NAMALWA (cell line): ENCODE data around the gene RRAS.
A peak's percentile ranks its signal among the peaks of the same experiment; 100 is the strongest.

Experiments used
- DNase-seq: peaks from one replicate; pipeline ENCODE4 v3.0.0-alpha.2; 2015; ENCODE audit warnings: low spot score

The RRAS gene

GRCh38 chr19:49677231-49677900 is 37.4 kb upstream of the RRAS start, which contains the start of gene PRMT1:
TSS of gene PRMT1 (plus strand) at chr19:49677271. CDS start at chr19:49677281, 10 bp downstream.
- DNase-seq = peak; percentile 85

- peak; percentile 100 for DNase-seq
Observed at GRCh38 chr19:49676784-49677230, 36.9 kb upstream of the RRAS start.

- DNase-seq = peak; percentile 90
Observed at GRCh38 chr19:49676136-49676783, 36.3 kb upstream of the RRAS start.

GRCh38 chr19:49672131-49672919 is 32.4 kb upstream of the RRAS start:
- peak; percentile 88 for DNase-seq

- no peak for DNase-seq
Observed at GRCh38 chr19:49669516-49669915, 29.6 kb upstream of the RRAS start.

- no peak for DNase-seq
Observed at GRCh38 chr19:49667473-49667872, 27.5 kb upstream of the RRAS start.

- no peak for DNase-seq
Observed at GRCh38 chr19:49666120-49666444, 26.1 kb upstream of the RRAS start.

- peak; percentile 99 for DNase-seq
Observed at GRCh38 chr19:49665351-49666119, 25.6 kb upstream of the RRAS start, which contains the start of the genes BCL2L12 and IRF3. TSS of gene BCL2L12 (plus strand) at chr19:49665933. CDS start at chr19:49666693, 760 bp downstream. TSS of gene IRF3 (minus strand) at chr19:49665857. CDS start at chr19:49664838, 1,019 bp downstream.

- DNase-seq = no peak
Observed at GRCh38 chr19:49665036-49665350, 25.1 kb upstream of the RRAS start.

- peak; percentile 80 for DNase-seq
Observed at GRCh38 chr19:49664171-49665035, 24.5 kb upstream of the RRAS start.

GRCh38 chr19:49663224-49663623 is 23.3 kb upstream of the RRAS start:
- DNase-seq = no peak

- no peak for DNase-seq
Observed at GRCh38 chr19:49662011-49662410, 22.1 kb upstream of the RRAS start.

GRCh38 chr19:49660338-49660961 is 20.5 kb upstream of the RRAS start:
- no peak for DNase-seq

- no peak for DNase-seq
Observed at GRCh38 chr19:49658566-49659442, 18.9 kb upstream of the RRAS start.

- no peak for DNase-seq
Observed at GRCh38 chr19:49658139-49658517, 18.2 kb upstream of the RRAS start.

GRCh38 chr19:49657493-49658138 is 17.7 kb upstream of the RRAS start:
- DNase-seq = no peak

- DNase-seq = no peak
Observed at GRCh38 chr19:49656456-49657109, 16.6 kb upstream of the RRAS start.

GRCh38 chr19:49655570-49656455 is 15.9 kb upstream of the RRAS start:
- DNase-seq = no peak
